IMR-90 (cell line): ENCODE measurements around the gene SHISA6. TPM values are rescaled to one million over a fixed set of nuclear protein-coding genes. Genes with fewer than 3 reads are reported as not detected.

Experiments used
- ATAC-seq: fragments of 200-7000 bp; cut with Tn5 transposase; 2 replicates; pipeline ENCODE4 v1.9.1; 2020; ENCODE audit warnings: low read depth, mild to moderate bottlenecking, moderate library complexity
- BruUV-seq: library from RNA; stranded (reverse); fragments of 400-500 nt; replicated peaks from 2 replicates; lab custom pipeline; 2021; lab: Mats Ljungman, UMichigan
- CTCF ChIA-PET: fragments of 300-600 bp; formaldehyde crosslinking; extraction: SDS; loops from one replicate; lab custom pipeline; 2021; ENCODE audit warnings: antibody characterized with exemption; lab: Yijun Ruan, JAX
- POLR2A ChIA-PET: fragments of 300-600 bp; sonication (Branson Sonifier 250); formaldehyde crosslinking; loops from one replicate; lab custom pipeline; 2022; ENCODE audit warnings: antibody characterized with exemption; ENCODE audit not compliant: unreplicated experiment; lab: Charles Lee
- DNase-seq: peaks from one replicate; pipeline ENCODE4 v3.0.0; 2013
- H2AFZ ChIP-seq: replicated peaks from 2 replicates; pipeline ENCODE3; 2013; ENCODE audit warnings: low read length, mild to moderate bottlenecking; ENCODE audit not compliant: poor library complexity
- H2AK5ac ChIP-seq: 2 replicates; pipeline ENCODE4 v1.6.1; 2013; ENCODE audit warnings: low read depth, low read length, inconsistent platforms
- H2AK9ac ChIP-seq: replicated peaks from 2 replicates; pipeline ENCODE3; 2013; ENCODE audit warnings: mild to moderate bottlenecking, low read depth, low read length, moderate library complexity; ENCODE audit not compliant: poor library complexity
- H2BK120ac ChIP-seq: 2 replicates; pipeline ENCODE4 v1.6.1; 2013; ENCODE audit warnings: low read depth, low read length, inconsistent platforms
- H2BK15ac ChIP-seq: 3 replicates; pipeline ENCODE4 v1.6.1; 2013; ENCODE audit warnings: low read depth, low read length, inconsistent platforms
- H2BK20ac ChIP-seq: 2 replicates; pipeline ENCODE4 v1.6.1; 2013; ENCODE audit warnings: low read depth, mild to moderate bottlenecking, inconsistent platforms, low read length, moderate library complexity
- H2BK5ac ChIP-seq: 2 replicates; pipeline ENCODE4 v1.6.1; 2013; ENCODE audit warnings: mild to moderate bottlenecking, low read depth, low read length, inconsistent platforms; ENCODE audit not compliant: poor library complexity, severe bottlenecking
- H3K14ac ChIP-seq: replicated peaks from 2 replicates; pipeline ENCODE4 v1.6.1; 2013; ENCODE audit warnings: low read depth, low read length, inconsistent platforms
- H3K18ac ChIP-seq: 2 replicates; pipeline ENCODE4 v1.6.1; 2013; ENCODE audit warnings: low read depth, low read length, control low read depth
- H3K23ac ChIP-seq: 2 replicates; pipeline ENCODE4 v1.6.1; 2013; ENCODE audit warnings: low read depth, low read length, inconsistent platforms
- H3K27ac ChIP-seq: 2 replicates; pipeline ENCODE4 v1.5.1; 2013; ENCODE audit warnings: mild to moderate bottlenecking, control low read depth, low read length; ENCODE audit not compliant: insufficient read depth
- H3K27me3 ChIP-seq: 2 replicates; pipeline ENCODE4 v1.6.1; 2013; ENCODE audit warnings: low read length; ENCODE audit not compliant: control insufficient read depth, insufficient read depth
- H3K36me3 ChIP-seq: 2 replicates; pipeline ENCODE4 v1.6.1; 2013; ENCODE audit warnings: low read length, mixed read lengths; ENCODE audit not compliant: control insufficient read depth, insufficient read depth
- H3K4ac ChIP-seq: 2 replicates; pipeline ENCODE4 v1.6.1; 2013; ENCODE audit warnings: low read depth, low read length, inconsistent platforms
- H3K4me1 ChIP-seq: 2 replicates; pipeline ENCODE4 v1.6.1; 2013; ENCODE audit warnings: low read length, mixed read lengths; ENCODE audit not compliant: control insufficient read depth, insufficient read depth
- H3K4me2 ChIP-seq: 2 replicates; pipeline ENCODE4 v1.6.1; 2013; ENCODE audit warnings: low read depth, mild to moderate bottlenecking, control low read depth, low read length, moderate library complexity
- H3K4me3 ChIP-seq: 2 replicates; pipeline ENCODE4 v1.5.1; 2013; ENCODE audit warnings: low read depth, mild to moderate bottlenecking, control low read depth, low read length, moderate library complexity; ENCODE audit not compliant: insufficient read depth
- H3K56ac ChIP-seq: 2 replicates; pipeline ENCODE4 v1.6.1; 2013; ENCODE audit warnings: low read length, inconsistent platforms; ENCODE audit not compliant: insufficient read depth; ENCODE audit errors: extremely low read depth
- H3K79me1 ChIP-seq, 2 experiments: 2 replicates each; pipeline ENCODE4 v1.6.1; 2013; ENCODE audit warnings: low read length in 2 of 2, inconsistent platforms in 1 of 2, low read depth in 1 of 2
- H3K9ac ChIP-seq: 2 replicates; pipeline ENCODE4 v1.6.1; 2013; ENCODE audit warnings: low read depth, low read length, control low read depth
- H3K9me1 ChIP-seq: 2 replicates; pipeline ENCODE4 v1.6.1; 2013; ENCODE audit warnings: low read length, inconsistent platforms; ENCODE audit not compliant: insufficient read depth
- H3K9me3 ChIP-seq: 2 replicates; pipeline ENCODE4 v1.6.1; 2013; ENCODE audit warnings: low read length; ENCODE audit not compliant: control insufficient read depth, insufficient read depth
- H4K20me1 ChIP-seq: 2 replicates; pipeline ENCODE4 v1.6.1; 2013; ENCODE audit warnings: low read length, inconsistent platforms; ENCODE audit not compliant: insufficient read depth
- H4K5ac ChIP-seq: 2 replicates; pipeline ENCODE4 v1.6.1; 2013; ENCODE audit warnings: mild to moderate bottlenecking, low read depth, low read length, control low read depth
- H4K8ac ChIP-seq, 2 experiments: 2 replicates each; pipeline ENCODE4 v1.6.1; 2013; ENCODE audit warnings: low read depth in 2 of 2, low read length in 2 of 2, control low read depth in 1 of 2, inconsistent platforms in 1 of 2
- H4K91ac ChIP-seq: 2 replicates; pipeline ENCODE4 v1.6.1; 2013; ENCODE audit warnings: low read depth, low read length, inconsistent platforms; ENCODE audit not compliant: insufficient read depth
- BHLHE40 ChIP-seq: fragments of 150-350 bp; IDR thresholded peaks from 2 replicates; pipeline ENCODE4 v1.6.1; 2016; ENCODE audit warnings: mild to moderate bottlenecking, low read depth, low read length
- CEBPB ChIP-seq: IDR thresholded peaks from 2 replicates; pipeline ENCODE4 v1.6.1; 2012; ENCODE audit warnings: low read depth, low read length, improper control_type of control experiment
- CTCF ChIP-seq: conservative IDR thresholded peaks from 2 replicates; pipeline ENCODE4 v1.5.1; 2012; ENCODE audit warnings: mild to moderate bottlenecking, low read depth, low read length, improper control_type of control experiment
- USF2 ChIP-seq: fragments of 150-350 bp; IDR thresholded peaks from 2 replicates; pipeline ENCODE4 v1.6.1; 2017; ENCODE audit warnings: mild to moderate bottlenecking, antibody characterized with exemption, low read length, low read depth
- WGBS, 2 experiments: methylation state at CpG; one replicate each; pipeline versions ENCODE4 v1.1.5 to v1.1.7; 2013; ENCODE audit warnings: missing lambda C conversion rate in 2 of 2; ENCODE audit not compliant: insufficient read length in 1 of 2; ENCODE audit errors: extremely low coverage in 2 of 2; 5-methylcytosine and 5-hydroxymethylcytosine counted together
- dilution Hi-C: fragments of 300-500 bp; cut with HindIII; formaldehyde crosslinking; loops from one replicate; pipeline ENCODE4 v1.14.3; 2018; ENCODE audit warnings: low sequenced_read_pairs; ENCODE audit not compliant: unreplicated experiment
- in situ Hi-C: fragments of 300-500 bp; cut with MboI; formaldehyde crosslinking; loops from 3 replicates; pipeline ENCODE4 v1.14.3; 2019; ENCODE audit warnings: low sequenced_read_pairs, inconsistent platforms, mixed read lengths
- intact Hi-C: fragments of 100-400 bp; cut with micrococcal nuclease; formaldehyde crosslinking; loops from 2 replicates; pipeline ENCODE4 v1.10.0; 2022
- polyA plus RNA-seq, 3 experiments: library from polyadenylated mRNA; depleted of rRNA; stranded (reverse); fragments of >200 nt; gene quantifications; 2 replicates each; pipeline ENCODE4 v1.2.3, GENCODE V29; 2012; ENCODE audit warnings: low replicate concordance in 1 of 3
- total RNA-seq: library from RNA; depleted of rRNA; stranded (reverse); fragments of >200 nt; gene quantifications from 2 replicates; pipeline ENCODE4 v1.2.3, GENCODE V29; 2012

The SHISA6 gene
- total and polyA plus RNA-seq, 2 of the 4 experiments (the other 2 are of a cell fraction): not detected

- Histone ChIP-seq H2AK9ac (no peak overlapping the region), H4K5ac (no peak overlapping the region), H3K4ac (no peak overlapping the region), H3K14ac (no peak overlapping the region), H2BK5ac (no peak overlapping the region), H4K91ac (no peak overlapping the region), H2AK5ac (no peak overlapping the region), H3K18ac (no peak overlapping the region), H3K9ac (no peak overlapping the region), H3K23ac (no peak overlapping the region), H4K8ac (no peak overlapping the region), H3K9me3 (peaks cover 12% of the 10 kb centered on the region), H2BK15ac (no peak overlapping the region), H2BK20ac (no peak overlapping the region), H2BK120ac (no peak overlapping the region), H3K4me3 (no peak overlapping the region), H3K79me1 (no peaks in the 10 kb centered on the region), H3K36me3 (no peaks in the 10 kb centered on the region), H3K4me1 (no peaks in the 10 kb centered on the region), H3K27ac (no peak overlapping the region), H2AFZ (no peak overlapping the region), H3K27me3 (no peaks in the 10 kb centered on the region; the same call in 1 of the 2 replicates), H3K4me2 (no peak overlapping the region), H3K9me1 (no peaks in the 10 kb centered on the region), H4K20me1 (no peaks in the 10 kb centered on the region), H3K56ac (no peak overlapping the region)
- dilution Hi-C loops (no loop called here), intact Hi-C loops (no loop called here), in situ Hi-C loops (no loop called here)
- ChIA-PET POLR2A (no interaction called here), CTCF (no interaction called here)
- ATAC-seq (no peak), DNase-seq (no peak)
- no TSS peak for BruUV-seq
- TF ChIP-seq CEBPB (no peak), CTCF (no peak), BHLHE40 (no peak), USF2 (no peak)
- 4% methylated on average over 14 of the region's 58 CpGs; no CpG with 5 or more reads in 1 of the 2 experiments for WGBS, 2 experiments
Observed at GRCh38 chr17:11241611-11242226, 706 bp downstream of the SHISA6 start.
